ENCODE results near the gene TLCD2. TPM values are rescaled to one million over a fixed set of nuclear protein-coding genes. Genes with fewer than 3 reads are reported as not detected.
"Not testable (repeated sequence)": the region's sequence is repeated elsewhere in the genome, so short reads cannot be mapped to it uniquely, and the experiment has no call there.

TLCD2 gene
- total and polyA plus RNA-seq, 4 donors, result 1.2 to 7.3 (median 3.4) TPM

GRCh38 chr17:1676401-1676800, 33.8 kb downstream of the TLCD2 start:
- TF ChIP-seq SP1 (IDR thresholded peaks at IDR 0.05), result no peak
- TF ChIP-seq JUND (IDR thresholded peaks at IDR 0.05), result no peak
- TF ChIP-seq ZBTB33 (IDR thresholded peaks at IDR 0.05), result no peak
- TF ChIP-seq EGR1 (IDR thresholded peaks at IDR 0.05; ENCODE audit: low read depth in 2 of 2), result no peak
- TF ChIP-seq NR2F2 (IDR thresholded peaks at IDR 0.05), result no peak
- TF ChIP-seq, protein P1, sequence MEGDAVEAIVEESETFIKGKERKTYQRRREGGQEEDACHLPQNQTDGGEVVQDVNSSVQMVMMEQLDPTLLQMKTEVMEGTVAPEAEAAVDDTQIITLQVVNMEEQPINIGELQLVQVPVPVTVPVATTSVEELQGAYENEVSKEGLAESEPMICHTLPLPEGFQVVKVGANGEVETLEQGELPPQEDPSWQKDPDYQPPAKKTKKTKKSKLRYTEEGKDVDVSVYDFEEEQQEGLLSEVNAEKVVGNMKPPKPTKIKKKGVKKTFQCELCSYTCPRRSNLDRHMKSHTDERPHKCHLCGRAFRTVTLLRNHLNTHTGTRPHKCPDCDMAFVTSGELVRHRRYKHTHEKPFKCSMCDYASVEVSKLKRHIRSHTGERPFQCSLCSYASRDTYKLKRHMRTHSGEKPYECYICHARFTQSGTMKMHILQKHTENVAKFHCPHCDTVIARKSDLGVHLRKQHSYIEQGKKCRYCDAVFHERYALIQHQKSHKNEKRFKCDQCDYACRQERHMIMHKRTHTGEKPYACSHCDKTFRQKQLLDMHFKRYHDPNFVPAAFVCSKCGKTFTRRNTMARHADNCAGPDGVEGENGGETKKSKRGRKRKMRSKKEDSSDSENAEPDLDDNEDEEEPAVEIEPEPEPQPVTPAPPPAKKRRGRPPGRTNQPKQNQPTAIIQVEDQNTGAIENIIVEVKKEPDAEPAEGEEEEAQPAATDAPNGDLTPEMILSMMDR (IDR thresholded peaks at IDR 0.05; ENCODE audit: low read depth, low read length, missing input control), result no peak
- no peak for TF ChIP-seq GABPA (IDR thresholded peaks at IDR 0.05 in 1 of 2, conservative IDR thresholded peaks at IDR 0.05 in 1 of 2)

GRCh38 chr17:1673041-1673785, 37.0 kb downstream of the TLCD2 start:
- H3K9ac ChIP-seq (ENCODE audit: low read depth in 1 of 2, low read length in 2 of 2), result no peak overlapping the region
- H3K4me1 ChIP-seq (ENCODE audit: control insufficient read depth in 4 of 4, insufficient read depth in 4 of 4, low read length in 3 of 4), result peaks cover 0 to 4% (median 1%) of the 10 kb centered on the region in 4 donors
- 93% methylated on average over 26 of the region's 26 CpGs for WGBS
- no peaks in the 10 kb centered on the region for H3K27me3 ChIP-seq (ENCODE audit: control insufficient read depth in 4 of 4, insufficient read depth in 4 of 4, low read length in 3 of 4)
- TF ChIP-seq YY1 (IDR thresholded peaks at IDR 0.05) (no peak), RAD21 (IDR thresholded peaks at IDR 0.05) (no peak)
- TF ChIP-seq, protein P2, sequence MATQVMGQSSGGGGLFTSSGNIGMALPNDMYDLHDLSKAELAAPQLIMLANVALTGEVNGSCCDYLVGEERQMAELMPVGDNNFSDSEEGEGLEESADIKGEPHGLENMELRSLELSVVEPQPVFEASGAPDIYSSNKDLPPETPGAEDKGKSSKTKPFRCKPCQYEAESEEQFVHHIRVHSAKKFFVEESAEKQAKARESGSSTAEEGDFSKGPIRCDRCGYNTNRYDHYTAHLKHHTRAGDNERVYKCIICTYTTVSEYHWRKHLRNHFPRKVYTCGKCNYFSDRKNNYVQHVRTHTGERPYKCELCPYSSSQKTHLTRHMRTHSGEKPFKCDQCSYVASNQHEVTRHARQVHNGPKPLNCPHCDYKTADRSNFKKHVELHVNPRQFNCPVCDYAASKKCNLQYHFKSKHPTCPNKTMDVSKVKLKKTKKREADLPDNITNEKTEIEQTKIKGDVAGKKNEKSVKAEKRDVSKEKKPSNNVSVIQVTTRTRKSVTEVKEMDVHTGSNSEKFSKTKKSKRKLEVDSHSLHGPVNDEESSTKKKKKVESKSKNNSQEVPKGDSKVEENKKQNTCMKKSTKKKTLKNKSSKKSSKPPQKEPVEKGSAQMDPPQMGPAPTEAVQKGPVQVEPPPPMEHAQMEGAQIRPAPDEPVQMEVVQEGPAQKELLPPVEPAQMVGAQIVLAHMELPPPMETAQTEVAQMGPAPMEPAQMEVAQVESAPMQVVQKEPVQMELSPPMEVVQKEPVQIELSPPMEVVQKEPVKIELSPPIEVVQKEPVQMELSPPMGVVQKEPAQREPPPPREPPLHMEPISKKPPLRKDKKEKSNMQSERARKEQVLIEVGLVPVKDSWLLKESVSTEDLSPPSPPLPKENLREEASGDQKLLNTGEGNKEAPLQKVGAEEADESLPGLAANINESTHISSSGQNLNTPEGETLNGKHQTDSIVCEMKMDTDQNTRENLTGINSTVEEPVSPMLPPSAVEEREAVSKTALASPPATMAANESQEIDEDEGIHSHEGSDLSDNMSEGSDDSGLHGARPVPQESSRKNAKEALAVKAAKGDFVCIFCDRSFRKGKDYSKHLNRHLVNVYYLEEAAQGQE (IDR thresholded peaks at IDR 0.05), result no peak
- no peak overlapping the region for H3K4me3 ChIP-seq (ENCODE audit: low read depth in 1 of 3, low read length in 3 of 3)
- DNase-seq (ENCODE audit: low spot score), result no peak
- H3K9me3 ChIP-seq (ENCODE audit: control insufficient read depth in 4 of 4, low read length in 3 of 4), result no peaks in the 10 kb centered on the region
- H3K36me3 ChIP-seq (ENCODE audit: control insufficient read depth in 4 of 4, insufficient read depth in 3 of 4, low read depth in 1 of 4, low read length in 3 of 4), result peaks cover 26 to 82% (median 65%) of the 10 kb centered on the region in 4 donors
- no peak overlapping the region for H3K27ac ChIP-seq (ENCODE audit: low read depth in 1 of 2, low read length in 2 of 2)

More at GRCh38 chr17:1676401-1676800, 33.8 kb downstream of the TLCD2 start:
- Histone ChIP-seq H3K9ac (ENCODE audit: low read depth in 1 of 2, low read length in 2 of 2) (no peak overlapping the region), H3K9me3 (ENCODE audit: control insufficient read depth in 4 of 4, low read length in 3 of 4) (no peaks in the 10 kb centered on the region), H3K4me1 (ENCODE audit: control insufficient read depth in 4 of 4, insufficient read depth in 4 of 4, low read length in 3 of 4) (no peaks in the 10 kb centered on the region), H3K36me3 (ENCODE audit: control insufficient read depth in 4 of 4, insufficient read depth in 3 of 4, low read depth in 1 of 4, low read length in 3 of 4) (peaks cover 37 to 95% (median 85%) of the 10 kb centered on the region in 4 donors), H3K4me3 (ENCODE audit: low read depth in 1 of 3, low read length in 3 of 3) (no peak overlapping the region), H3K27ac (ENCODE audit: low read depth in 1 of 2, low read length in 2 of 2) (no peak overlapping the region), H3K27me3 (ENCODE audit: control insufficient read depth in 4 of 4, insufficient read depth in 4 of 4, low read length in 3 of 4) (no peaks in the 10 kb centered on the region)
- no peak for DNase-seq (ENCODE audit: low spot score)
- WGBS, result 94% methylated on average over 13 of the region's 13 CpGs

GRCh38 chr17:1663934-1664333, 46.2 kb downstream of the TLCD2 start:
- H3K36me3 ChIP-seq (ENCODE audit: control insufficient read depth in 4 of 4, insufficient read depth in 3 of 4, low read depth in 1 of 4, low read length in 3 of 4), result peaks cover 20 to 72% (median 48%) of the 10 kb centered on the region in 4 donors
- not testable (repeated sequence) for H3K4me1 ChIP-seq (ENCODE audit: control insufficient read depth in 4 of 4, insufficient read depth in 4 of 4, low read length in 3 of 4); DNase-seq (ENCODE audit: low spot score); H3K27me3 ChIP-seq (ENCODE audit: control insufficient read depth in 4 of 4, insufficient read depth in 4 of 4, low read length in 3 of 4); H3K9ac ChIP-seq (ENCODE audit: low read depth in 1 of 2, low read length in 2 of 2); H3K27ac ChIP-seq (ENCODE audit: low read depth in 1 of 2, low read length in 2 of 2); H3K9me3 ChIP-seq (ENCODE audit: control insufficient read depth in 4 of 4, low read length in 3 of 4); H3K4me3 ChIP-seq (ENCODE audit: low read depth in 1 of 3, low read length in 3 of 3)
- 96% methylated on average over 5 of the region's 5 CpGs for WGBS

Measured in liver (tissue), 9 donors.